IPS-11a (cell line): ENCODE data around the gene WDCP.

Source experiments
- H3K4me3 ChIP-seq: one replicate; pipeline ENCODE4 v1.5.1; 2013; ENCODE audit warnings: low read depth, low read length, control low read depth

WDCP gene

GRCh38 chr2:24007693-24008092 lies 39.5 kb downstream of the WDCP start:
- H3K4me3 ChIP-seq = no peak overlapping the region

- no peak overlapping the region for H3K4me3 ChIP-seq
These were observed 52.6 kb downstream of the WDCP start for GRCh38 chr2:23994567-23994966.

GRCh38 chr2:23993736-23994269 lies 53.4 kb downstream of the WDCP start:
- H3K4me3 ChIP-seq = no peak overlapping the region

- no peak overlapping the region for H3K4me3 ChIP-seq
These were observed 54.3 kb downstream of the WDCP start for GRCh38 chr2:23992931-23993330.

- H3K4me3 ChIP-seq = no peak overlapping the region
These were observed 58.8 kb downstream of the WDCP start for GRCh38 chr2:23988371-23988770.
